ENCODE measurements around the gene MYO5C.

MYO5C gene

DNA sequence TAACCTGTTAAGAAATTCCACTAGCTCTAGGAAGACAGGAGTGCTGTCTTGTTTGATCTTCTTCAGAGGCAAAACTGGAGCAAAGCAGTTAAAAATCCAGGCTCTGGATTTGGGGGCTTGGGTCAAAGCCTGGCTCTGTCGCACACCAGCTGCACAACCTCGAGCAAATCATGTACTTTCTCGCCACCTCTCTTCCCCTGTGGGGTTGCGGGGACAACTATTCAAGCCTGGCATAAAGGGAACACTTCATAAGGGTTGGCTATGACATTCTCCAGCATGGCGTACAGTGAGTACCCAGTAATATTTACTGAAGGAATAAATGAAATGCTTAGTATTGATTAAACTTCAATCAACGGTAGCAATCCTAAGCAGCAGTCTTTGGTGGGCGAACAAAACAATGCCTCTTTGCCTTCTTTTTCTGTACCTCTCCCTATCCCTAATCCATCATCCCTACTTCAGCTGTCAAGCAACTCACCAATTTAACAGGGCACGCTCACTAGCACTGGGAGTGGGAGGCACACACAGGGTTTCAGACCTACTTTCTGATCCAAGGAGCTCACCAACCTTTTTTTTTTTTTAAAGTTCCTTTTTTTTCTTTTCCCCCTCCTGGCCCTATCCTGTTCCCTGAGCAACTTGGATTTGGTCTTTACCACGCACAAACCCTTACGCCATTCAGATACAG is 137.4 kb downstream of the MYO5C start:
- no peak for DNase-seq (ENCODE audit: low read depth)
- H3K4me3 ChIP-seq (ENCODE audit: control insufficient read depth, low read depth, low read length): no peak overlapping the region
- TF ChIP-seq, protein P1, sequence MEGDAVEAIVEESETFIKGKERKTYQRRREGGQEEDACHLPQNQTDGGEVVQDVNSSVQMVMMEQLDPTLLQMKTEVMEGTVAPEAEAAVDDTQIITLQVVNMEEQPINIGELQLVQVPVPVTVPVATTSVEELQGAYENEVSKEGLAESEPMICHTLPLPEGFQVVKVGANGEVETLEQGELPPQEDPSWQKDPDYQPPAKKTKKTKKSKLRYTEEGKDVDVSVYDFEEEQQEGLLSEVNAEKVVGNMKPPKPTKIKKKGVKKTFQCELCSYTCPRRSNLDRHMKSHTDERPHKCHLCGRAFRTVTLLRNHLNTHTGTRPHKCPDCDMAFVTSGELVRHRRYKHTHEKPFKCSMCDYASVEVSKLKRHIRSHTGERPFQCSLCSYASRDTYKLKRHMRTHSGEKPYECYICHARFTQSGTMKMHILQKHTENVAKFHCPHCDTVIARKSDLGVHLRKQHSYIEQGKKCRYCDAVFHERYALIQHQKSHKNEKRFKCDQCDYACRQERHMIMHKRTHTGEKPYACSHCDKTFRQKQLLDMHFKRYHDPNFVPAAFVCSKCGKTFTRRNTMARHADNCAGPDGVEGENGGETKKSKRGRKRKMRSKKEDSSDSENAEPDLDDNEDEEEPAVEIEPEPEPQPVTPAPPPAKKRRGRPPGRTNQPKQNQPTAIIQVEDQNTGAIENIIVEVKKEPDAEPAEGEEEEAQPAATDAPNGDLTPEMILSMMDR (IDR thresholded peaks at IDR 0.05; ENCODE audit: control insufficient read depth, insufficient read depth, low read depth, low read length, missing control alignments): no peak

DNA sequence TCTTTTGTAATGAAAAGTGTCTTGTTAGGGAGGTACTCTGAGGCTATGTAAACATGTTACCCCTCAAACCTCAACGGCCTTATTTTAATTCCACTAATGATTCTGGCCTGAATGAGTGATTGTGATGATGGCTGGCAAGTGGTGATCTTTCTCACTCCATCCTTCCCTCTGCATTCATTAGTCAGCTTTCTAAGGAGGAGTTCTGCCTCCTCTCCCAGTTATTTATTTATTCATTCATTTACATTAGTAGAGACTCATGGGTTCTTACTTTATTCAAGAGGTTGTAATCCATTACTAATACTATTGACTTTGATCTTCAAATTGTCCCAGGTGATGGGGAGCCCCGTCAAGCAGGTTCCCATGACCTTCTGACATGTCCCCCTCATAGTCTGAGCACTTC is 139.7 kb downstream of the MYO5C start:
- no peak for DNase-seq (ENCODE audit: low read depth)
- no peak overlapping the region for H3K4me3 ChIP-seq (ENCODE audit: control insufficient read depth, low read depth, low read length)
- TF ChIP-seq, protein P1 (IDR thresholded peaks at IDR 0.05; ENCODE audit: control insufficient read depth, insufficient read depth, low read depth, low read length, missing control alignments): no peak

DNA sequence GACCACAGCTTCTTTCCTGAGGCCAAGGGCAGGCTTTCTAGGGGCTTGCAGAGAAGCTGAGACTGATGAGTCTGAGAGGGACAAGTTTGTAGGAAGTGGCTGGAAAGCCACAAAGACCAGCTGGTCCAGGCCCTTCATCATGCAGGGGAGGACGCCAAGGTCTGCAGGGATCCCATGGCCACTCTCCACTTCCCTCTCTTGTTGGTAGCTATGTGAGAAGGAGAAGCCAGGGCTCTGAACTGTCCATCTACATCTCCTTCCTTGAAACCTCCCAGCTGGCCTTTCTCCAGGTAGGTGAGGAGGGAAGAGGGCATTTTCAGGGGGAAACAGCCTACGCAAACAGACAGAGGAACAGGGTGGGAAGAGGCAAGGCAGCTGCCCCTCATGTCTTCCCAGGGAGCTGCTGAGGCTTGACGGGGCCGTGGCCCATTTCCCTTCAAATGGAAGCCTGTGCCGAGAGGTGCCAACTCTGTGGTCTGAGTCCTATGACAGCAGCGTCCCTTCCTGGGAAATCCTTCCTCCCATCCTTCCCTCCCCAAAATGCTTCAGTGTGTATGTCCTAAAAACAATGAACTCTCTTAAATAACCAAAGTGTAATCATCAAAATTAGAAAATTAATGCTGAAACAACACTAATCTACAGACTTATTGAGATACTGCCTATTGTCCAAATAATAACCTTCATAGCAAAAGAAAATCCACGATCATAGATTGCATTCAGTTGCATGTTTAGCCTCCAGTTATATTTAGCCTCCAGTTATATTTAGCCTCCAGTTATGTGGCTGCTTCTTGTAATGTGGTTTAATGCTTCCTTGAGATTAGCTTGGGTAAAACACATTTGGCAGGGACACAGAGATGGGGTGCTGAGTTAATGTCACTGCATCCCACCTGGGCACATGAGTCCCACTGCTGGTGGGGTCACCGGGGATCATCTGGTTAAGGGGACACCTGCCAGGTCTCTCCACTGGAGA is 140.4 kb downstream of the MYO5C start:
- TF ChIP-seq, protein P1 (IDR thresholded peaks at IDR 0.05; ENCODE audit: control insufficient read depth, insufficient read depth, low read depth, low read length, missing control alignments): no peak
- no peak for DNase-seq (ENCODE audit: low read depth)
- no peak overlapping the region for H3K4me3 ChIP-seq (ENCODE audit: control insufficient read depth, low read depth, low read length)

DNA sequence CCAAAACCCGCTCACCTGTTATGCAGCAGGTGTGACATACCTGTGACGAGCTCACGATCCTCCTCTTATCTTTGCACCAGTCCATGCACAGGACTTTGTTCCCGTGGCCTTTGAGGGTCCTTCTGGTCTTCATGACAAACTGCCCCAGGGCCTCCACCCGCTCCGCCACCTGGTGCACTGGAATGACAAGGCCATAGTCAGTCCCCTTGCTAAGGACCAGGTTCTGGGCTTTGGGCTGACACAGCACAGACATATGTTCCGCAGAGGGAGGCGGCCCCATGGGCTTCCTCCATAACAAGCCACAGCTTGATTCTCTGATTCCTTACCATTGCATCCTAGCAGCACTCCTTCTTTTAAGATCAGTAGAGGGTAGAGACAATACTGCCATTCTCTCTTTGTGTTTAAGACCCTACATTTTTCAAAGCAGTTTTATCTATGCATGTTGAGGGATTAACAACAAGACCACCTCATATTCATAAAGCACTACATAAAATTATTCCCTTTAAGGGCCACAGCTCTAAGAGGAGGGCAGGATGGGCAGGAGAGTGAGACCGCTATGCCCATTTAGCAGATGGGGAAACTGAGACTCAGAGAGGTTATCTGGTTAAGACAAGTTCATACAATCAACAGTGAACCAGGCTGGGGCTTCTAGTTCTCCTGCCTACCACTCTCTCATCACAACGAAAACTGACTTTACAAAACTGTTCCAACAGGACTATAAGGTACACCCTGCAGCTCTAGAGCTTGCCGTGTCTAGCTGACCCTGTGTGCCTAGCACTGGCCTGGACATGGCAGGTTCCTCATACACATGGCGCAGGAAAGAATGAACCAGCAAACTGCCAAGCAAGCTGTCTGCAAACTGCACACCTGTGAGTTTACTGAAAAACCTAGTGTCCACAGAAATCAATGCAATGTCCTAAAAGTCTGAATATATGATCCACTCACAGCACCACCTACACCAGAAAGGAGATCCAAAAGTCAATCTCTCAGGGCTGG is 141.4 kb downstream of the MYO5C start:
- TF ChIP-seq, protein P1 (IDR thresholded peaks at IDR 0.05; ENCODE audit: control insufficient read depth, insufficient read depth, low read depth, low read length, missing control alignments): no peak
- DNase-seq (ENCODE audit: low read depth): no peak
- H3K4me3 ChIP-seq (ENCODE audit: control insufficient read depth, low read depth, low read length): no peak overlapping the region

- H3K4me3 ChIP-seq (ENCODE audit: control insufficient read depth, low read depth, low read length): no peak overlapping the region
- DNase-seq (ENCODE audit: low read depth): no peak
- TF ChIP-seq, protein P1 (IDR thresholded peaks at IDR 0.05; ENCODE audit: control insufficient read depth, insufficient read depth, low read depth, low read length, missing control alignments): no peak
Measured at GRCh38 chr15:52151353-52151752, 144.3 kb downstream of the MYO5C start.

DNA sequence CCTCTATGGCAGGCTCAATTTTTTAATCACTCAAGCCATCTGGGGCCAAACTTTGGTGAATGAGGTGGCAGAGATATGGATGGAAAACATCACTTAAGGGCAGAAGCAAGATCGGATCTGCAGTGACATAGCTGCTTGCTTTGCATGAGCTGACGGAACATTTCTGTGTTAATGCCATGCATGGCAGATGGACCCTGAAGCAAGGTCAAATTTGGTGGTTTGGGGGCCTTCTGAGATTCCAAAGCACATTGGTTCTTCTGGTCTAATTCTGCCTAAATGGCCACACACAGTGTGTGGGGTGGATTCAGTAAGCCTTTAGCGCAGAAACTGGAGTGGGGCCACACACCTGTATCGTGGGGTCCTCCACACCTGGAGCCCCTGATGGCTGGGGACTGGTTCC is 144.7 kb downstream of the MYO5C start:
- TF ChIP-seq, protein P1 (IDR thresholded peaks at IDR 0.05; ENCODE audit: control insufficient read depth, insufficient read depth, low read depth, low read length, missing control alignments): no peak
- no peak overlapping the region for H3K4me3 ChIP-seq (ENCODE audit: control insufficient read depth, low read depth, low read length)
- DNase-seq (ENCODE audit: low read depth): no peak
